Eye (tissue), 1 donor: Measurements from ENCODE around the gene POLA2.
"Not testable (repeated sequence)": the region's sequence is repeated elsewhere in the genome, so short reads cannot be mapped to it uniquely, and the experiment has no call there.

Experiments
- DNase-seq: peaks from one replicate; pipeline ENCODE4 v3.0.0-alpha.2; 2015

POLA2 gene

DNA sequence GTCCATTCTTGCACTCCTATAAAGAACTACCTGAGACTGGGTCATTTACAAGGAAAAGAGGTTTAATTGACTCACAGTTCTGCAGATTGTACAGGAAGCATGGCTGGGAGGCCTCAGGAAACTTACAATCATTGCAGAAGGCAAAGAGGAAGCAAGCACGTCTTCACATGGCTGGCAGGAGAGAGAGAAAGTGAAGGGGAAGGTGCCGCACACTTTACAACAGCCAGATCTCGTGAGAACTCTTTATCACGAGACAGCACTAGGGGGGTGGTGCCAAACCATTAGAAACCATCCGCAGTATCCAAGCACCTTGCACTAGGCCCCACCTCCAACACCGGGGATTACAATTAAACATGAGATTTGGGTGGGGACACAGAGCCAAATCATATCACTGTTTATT, 19.4 kb upstream of the POLA2 start:
- no peak for DNase-seq

- DNase-seq = no peak
Measured at GRCh38 chr11:65243797-65244196, 18.0 kb upstream of the POLA2 start.

DNA sequence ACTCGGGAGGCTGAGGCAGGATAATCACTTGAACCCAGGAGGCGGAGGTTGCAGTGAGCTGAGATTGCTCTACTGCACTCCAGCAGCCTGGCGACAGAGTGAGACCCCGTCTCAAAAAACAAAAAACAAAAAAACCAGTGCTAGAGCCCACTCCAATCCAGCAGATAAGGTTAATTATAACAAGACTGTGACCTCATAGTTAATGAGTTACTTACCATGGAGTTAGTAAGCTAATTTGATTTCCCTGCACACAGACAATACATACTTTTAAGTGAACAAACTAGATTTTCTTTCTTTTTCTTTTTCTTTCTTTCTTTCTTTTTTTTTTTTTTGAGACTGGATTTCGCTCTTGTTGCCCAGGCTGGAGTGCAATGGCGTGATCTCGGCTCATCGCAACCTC, 16.7 kb upstream of the POLA2 start:
- not testable (repeated sequence) for DNase-seq

- no peak for DNase-seq
Measured at GRCh38 chr11:65246506-65246905, 15.3 kb upstream of the POLA2 start.

DNA sequence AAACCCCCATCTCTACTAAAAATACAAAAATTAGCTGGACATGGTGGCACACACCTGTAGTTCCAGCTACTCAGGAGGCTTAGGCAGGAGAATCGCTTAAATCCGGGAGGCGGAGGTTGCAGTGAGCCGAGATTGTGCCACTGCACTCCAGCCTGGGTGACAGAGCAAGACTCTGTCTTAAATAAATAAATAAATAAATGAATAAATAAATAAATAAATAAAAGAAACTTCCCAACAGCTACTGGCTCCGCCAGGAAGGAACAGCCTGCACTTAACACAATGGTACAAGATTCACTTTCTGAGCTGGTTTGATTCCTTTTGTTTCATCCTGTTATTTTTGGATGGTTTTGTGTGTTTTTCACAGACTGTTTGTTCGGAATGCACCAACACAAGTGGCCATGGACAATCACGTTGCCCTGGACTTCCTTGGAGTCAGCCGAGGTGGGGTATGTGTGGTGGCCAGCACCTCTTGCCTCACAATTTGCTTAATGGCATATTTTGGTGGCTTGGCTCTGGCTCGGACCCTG, 13.5 kb upstream of the POLA2 start:
- DNase-seq = not testable (repeated sequence)

DNA sequence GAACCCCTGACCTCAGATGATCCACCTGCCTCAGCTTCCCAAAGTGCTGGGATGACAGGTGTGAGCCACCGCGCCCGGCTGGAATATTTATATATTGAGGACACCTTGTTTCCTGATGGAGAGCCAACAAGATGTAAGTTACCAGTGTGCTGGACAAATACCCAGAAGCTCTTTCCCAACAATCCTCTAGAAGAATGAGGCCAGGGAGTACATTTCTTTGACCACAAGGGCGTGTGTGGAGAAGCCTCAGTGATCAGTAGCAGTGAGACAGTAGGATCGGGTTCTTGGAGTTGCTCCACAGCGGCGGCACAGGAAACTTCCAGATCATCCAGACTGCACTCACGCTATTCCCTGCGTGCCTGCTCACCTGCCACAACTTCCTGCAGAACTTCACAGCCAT, 10.3 kb upstream of the POLA2 start:
- DNase-seq = no peak

GRCh38 chr11:65254724-65255123, 7.0 kb upstream of the POLA2 start:
- DNase-seq = no peak

- no peak for DNase-seq
Measured at GRCh38 chr11:65258988-65259387, 2.8 kb upstream of the POLA2 start.

DNA sequence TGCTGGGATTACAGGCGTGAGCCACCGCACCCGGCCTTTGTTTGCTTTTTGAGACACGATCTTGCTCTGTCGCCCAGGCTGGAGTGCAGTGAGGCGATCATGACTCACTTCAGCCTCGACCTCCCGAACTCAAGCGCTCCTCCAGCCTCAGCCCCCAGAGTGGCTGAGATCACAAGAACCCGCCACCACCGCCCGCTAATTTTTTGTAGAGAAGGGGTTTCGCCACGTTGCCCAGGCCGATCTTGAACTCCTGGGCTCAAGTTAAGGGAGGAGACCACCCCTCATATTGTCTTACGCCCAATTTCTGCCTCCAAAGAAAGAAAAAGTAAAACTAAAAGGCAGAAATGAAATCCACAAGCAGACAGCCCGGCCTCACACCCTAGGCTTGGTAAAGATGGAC, 1.5 kb upstream of the POLA2 start:
- no peak for DNase-seq

DNA sequence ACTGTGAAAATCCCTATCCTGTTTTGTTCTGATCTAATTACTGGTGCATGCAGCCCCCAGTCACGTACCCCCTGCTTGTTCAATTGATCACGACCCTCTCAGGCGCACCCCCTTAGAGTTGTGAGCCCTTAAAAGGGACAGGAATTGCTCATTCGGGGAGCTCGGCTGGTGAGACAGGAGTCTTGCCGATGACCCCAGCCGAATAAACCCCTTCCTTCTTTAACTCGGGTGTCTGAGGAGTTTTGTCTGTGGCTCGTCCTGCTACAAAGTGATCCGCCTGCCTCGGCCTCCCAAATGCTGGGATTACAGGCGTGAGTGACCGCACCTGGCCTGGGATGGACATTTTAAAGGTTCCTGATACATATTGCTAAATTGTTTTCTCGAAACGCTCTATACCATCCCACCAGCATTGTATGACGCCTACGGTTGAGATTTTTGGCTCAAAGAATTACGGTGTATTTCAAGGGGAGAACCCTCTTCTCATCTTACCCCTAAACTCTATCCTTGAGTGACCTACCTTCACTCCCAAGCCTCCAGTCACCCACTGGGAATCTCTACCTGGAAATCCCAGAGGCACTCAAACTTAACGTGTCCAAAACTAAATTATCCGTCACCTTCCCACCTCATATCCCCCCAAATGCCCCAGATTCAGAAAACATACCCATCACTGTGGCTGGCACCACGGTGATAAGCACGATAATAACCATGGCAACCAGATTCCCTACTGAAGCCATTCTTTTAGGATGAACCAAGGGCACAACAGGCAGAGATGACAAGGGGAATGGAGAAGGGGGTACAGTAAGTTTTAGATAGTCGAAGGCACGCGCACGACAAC, 789 bp upstream of the POLA2 start:
- DNase-seq = no peak

DNA sequence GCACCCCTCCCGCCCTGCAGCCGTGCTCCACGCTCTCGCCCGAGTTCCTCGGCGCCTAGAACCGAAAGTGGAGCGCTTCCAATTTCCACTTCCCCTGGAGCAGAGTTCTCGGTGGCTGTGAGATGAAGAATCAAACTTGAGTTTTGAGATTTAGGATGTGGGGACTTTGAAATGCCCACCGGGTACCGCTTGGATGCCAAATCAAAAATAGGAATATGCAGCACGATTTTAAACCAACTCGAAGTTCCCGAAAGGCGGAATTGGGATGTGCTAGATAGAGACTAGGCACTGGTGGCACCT, 569 bp downstream of the POLA2 start:
- no peak for DNase-seq

DNA sequence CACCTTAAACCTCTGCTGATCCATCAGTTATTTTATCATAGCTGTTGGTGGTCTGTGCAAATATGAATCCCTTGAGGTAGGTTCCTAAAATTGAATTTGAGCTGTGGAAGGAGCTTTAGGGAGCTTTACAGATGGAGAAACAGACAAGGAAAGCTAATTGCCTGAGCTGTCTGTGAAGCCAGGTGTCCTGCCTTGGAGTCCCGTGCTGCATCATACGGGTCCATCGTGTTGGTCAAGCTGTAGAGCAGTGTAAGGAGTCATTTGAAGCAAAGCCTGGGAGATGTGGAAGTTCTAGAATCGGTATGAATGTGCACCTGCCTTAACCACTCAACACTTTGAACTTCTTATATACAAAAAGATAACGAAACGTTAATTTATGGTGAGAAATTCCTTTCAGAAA, 1.0 kb downstream of the POLA2 start:
- DNase-seq = no peak

DNA sequence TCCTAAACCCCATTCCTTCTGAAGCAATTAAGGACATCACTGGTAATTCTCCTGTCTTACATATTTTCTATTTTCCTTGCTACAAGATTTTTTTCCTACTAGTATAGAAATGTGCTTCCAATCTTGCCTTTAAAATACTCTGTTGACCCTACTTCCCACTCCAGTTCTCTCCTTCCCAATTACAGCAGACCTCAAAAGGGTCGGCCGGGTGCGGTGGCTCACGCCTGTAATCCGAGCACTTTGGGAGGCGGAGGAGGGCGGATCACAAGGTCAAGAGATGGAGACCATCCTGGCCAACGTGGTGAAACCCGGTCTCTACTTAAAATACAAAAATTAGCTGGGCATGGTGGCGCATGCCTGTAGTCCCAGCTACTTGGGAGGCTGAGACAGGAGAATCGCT, 3.0 kb downstream of the POLA2 start:
- DNase-seq = not testable (repeated sequence)

DNA sequence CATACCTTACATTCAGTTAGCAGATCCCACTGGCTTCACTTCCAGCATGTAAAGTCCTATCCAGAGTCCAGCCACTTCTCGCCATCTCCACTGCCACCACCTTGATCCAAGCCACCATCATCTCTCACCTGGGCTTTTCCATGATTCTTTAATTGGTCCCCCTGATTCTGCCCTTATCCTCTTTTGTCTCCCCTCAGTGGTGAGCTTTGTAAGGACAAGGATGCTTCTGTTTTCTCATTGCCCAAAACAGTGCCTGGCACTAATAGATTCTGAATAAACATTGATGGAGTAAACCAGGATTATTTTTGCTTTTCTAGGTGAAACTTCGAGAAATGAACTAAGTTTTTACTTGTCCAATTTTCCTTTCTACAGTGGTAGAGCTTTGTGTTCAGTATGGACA, 4.4 kb downstream of the POLA2 start:
- DNase-seq = no peak

GRCh38 chr11:65274735-65275682, 13.2 kb downstream of the POLA2 start:
- DNase-seq = peak; percentile 90

DNA sequence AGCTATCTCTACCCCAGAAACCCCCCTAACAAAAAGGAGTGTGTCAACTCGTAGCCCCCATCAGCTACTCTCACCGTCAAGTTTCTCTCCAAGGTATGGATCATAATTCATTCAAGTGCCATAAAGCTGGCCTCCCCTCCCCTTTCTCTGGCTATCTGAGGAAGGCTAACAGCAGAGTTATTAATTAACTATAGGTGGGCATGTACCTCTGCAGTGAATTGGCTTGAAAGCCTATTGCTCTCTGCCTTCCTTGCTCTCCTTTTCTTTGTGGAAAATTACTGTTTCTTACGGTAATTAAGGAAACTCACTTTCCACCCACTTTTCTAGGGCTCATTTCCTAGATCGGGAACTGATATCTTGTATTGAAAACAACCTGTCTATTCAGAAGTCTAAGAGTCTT, 14.1 kb downstream of the POLA2 start:
- DNase-seq = no peak

- no peak for DNase-seq
Measured at GRCh38 chr11:65277631-65278277, 16.0 kb downstream of the POLA2 start.

DNA sequence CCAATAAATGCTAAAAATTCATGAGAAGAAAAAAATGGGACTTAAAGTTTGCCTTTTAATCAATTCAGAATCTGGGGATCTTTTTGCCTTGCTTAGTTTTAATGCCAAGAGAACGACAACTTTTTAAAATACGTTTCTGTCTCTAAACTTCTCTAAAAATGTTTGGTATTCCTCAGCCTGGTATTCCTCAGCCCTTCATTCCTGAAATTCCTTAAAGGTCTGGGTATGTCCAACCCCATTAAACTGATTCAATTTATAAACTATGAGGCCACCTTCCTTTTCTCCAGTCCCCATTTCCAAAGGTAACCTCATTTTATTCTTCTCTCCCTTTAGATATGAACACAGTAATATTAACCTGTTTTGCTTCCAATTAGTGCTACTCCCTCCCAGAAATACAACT, 16.6 kb downstream of the POLA2 start:
- no peak for DNase-seq

GRCh38 chr11:65279279-65279678, 17.5 kb downstream of the POLA2 start:
- no peak for DNase-seq

DNA sequence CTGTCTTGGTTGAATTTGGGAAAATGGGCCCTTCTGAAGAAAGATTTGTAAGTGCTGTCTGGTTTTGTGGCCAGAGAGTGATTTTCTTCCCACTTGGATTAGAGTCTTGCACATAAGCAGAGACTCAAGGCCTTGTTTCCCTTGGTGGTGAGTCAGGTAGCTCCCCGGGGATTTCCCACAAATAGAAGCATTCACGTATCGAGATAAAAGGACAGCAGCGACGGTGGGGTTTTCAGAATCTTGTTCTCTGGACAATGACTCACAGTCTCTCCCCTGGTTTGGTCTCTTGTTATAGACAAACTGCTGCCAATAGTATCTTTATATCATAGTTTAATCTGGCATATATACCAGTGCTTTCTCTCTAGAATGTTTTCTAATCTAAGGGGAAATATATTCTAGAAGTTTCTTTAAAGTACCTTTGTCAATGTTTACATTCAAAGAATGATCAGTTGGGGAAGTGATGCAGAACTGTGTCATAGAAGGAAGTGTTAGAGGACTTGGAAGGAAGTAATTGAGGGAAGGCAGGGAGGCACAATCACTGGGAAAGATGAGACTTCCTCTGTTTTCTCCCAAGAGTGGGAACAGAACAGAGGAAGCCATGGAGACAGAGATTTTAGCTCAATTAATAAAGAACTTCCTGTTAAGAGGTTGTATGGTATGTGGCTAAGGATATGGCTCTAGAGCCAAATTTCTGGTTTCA, 18.1 kb downstream of the POLA2 start:
- DNase-seq = no peak

DNA sequence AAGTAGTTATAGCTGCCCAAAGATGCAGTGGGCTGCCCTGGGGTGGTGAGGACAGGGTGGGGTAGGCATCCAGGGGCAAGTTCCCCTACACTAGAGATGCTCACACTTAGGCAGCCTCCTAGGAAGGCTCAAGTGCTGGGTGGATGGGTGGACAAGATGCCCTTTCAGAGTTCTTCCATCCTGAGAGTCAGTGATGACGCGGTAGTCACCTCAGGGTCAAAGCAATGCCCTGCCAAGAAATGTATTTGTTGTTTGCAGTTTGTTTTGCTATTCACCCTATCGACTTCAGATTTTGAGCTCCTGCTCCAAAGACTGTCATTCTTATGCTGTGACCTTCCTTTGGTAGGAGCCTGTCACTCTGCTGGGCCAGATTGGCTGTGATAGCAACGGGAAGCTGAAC, 18.9 kb downstream of the POLA2 start:
- DNase-seq = no peak

DNA sequence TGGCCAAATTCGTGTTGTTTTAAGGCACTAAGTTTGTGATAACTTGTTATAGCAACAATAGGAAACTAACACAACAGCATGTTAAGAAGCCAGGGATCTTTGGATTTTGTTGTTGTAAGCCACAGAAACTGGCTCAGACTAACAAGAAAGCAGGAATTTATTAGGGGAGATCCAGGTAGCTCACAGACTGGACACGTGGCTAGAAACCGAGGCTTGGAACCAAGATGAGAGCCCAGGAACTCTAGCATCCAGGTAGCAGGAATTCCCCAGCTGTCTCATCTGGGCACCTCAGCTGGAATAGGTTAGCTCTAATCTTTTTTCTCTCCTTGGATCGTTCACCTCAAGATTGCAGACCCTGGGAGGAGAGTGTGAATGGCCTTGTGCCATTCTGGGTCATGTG, 24.9 kb downstream of the POLA2 start:
- DNase-seq = no peak

GRCh38 chr11:65287601-65288000, 25.8 kb downstream of the POLA2 start:
- no peak for DNase-seq
